Measurements from ENCODE around the gene PTPN1.

- TF ChIP-seq, protein P1, sequence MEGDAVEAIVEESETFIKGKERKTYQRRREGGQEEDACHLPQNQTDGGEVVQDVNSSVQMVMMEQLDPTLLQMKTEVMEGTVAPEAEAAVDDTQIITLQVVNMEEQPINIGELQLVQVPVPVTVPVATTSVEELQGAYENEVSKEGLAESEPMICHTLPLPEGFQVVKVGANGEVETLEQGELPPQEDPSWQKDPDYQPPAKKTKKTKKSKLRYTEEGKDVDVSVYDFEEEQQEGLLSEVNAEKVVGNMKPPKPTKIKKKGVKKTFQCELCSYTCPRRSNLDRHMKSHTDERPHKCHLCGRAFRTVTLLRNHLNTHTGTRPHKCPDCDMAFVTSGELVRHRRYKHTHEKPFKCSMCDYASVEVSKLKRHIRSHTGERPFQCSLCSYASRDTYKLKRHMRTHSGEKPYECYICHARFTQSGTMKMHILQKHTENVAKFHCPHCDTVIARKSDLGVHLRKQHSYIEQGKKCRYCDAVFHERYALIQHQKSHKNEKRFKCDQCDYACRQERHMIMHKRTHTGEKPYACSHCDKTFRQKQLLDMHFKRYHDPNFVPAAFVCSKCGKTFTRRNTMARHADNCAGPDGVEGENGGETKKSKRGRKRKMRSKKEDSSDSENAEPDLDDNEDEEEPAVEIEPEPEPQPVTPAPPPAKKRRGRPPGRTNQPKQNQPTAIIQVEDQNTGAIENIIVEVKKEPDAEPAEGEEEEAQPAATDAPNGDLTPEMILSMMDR (conservative IDR thresholded peaks at IDR 0.05; ENCODE audit: low read length), result no peak
- TF ChIP-seq EZH2phosphoT487 (IDR thresholded peaks at IDR 0.05; ENCODE audit: borderline replicate concordance, low read depth, low read length), result no peak
Observed at GRCh38 chr20:50501972-50502745, 8.0 kb upstream of the PTPN1 start.
